ENCODE measurements around the gene IL2RG.

The IL2RG gene

DNA sequence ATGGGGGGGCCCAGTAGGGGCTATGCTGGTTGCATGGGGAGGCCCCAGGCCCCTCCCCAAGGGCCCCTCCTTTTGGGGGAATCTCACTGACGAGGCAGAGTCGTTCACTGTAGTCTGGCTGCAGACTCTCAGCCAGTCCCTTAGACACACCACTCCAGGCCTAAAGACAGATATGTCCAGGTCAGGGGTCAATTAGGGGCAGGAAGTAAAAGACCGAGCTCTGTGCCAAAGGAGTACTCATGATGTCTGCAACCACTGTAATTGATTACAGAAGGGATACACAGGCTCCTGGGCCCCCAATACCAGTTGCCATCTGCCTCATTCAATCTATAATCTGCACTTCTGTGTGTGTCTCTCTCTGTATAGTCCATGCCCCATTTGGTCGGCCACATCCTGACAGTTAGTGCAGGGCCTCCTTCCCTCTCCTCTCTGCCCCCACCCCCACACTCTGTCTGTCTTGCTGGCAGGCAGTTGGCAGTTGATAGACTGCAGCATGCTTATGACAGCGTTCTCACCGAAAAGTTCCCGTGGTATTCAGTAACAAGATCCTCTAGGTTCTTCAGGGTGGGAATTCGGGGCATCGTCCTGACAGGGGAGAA is 3.5 kb downstream of the IL2RG start:
- DNase-seq: no peak

DNA sequence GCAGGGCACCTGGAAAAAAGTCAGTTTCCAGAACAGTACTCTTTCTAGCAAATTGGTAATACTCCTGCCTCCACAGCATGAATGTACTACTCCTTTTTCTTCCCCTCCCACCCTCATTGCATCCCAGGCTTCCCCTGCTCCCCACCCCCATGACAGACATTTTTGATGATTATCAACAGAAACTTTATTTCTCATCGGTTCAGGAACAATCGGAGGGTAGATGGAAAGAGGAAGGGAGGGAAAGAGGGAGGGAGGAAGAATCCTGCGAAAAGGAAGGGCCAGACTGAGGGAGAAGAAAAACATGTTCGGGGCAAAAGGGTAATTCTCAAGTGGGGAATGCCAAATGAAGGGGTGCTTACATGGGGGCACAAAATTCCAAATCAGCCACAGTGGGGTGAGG is 4.1 kb downstream of the IL2RG start:
- DNase-seq: no peak

DNA sequence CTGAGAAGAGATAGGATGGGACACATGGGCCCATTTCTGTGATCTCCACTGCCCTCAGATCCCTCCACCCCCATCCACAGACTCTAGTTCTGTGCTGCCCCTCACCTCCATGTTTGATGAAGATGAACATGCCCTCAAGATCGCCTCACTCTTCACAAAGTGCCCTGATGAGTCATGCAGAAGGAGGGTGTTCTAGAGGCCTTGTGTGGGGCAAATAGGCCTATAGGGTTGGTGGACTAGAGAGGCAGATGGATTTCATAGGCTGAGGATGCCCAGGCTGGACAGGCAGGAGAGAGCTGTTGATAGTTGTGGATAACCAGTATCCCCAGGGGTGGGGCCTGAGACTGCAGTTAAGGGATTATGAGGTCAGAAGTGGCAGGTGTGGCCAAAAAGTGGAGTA is 5.0 kb downstream of the IL2RG start, which contains the start of gene CXorf65:
TSS of gene CXorf65 (minus strand) at position 314 of the 400 bp plus-strand sequence. CDS start at position 130, 184 bp downstream.
- DNase-seq: peak; percentile 8

DNA sequence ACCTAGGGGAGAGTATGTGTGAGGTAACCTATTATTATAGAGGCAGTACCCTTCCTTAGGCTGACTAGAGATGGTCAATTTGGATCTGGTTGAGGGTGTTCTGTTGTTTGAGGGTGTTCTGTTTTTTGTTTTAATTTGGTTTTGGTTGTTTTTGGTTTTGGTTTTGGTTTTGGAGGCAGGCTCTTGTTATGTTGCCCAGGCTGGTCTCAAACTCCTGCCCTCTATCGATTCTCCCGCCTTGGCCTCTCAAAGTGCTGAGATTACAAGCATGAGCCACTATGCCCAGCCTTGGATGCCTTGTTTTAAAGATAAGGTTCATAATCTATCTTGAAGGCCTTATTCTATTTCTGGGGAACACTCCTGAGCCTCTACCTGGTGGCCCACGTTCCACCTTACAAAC is 5.7 kb downstream of the IL2RG start:
- DNase-seq: no peak

DNA sequence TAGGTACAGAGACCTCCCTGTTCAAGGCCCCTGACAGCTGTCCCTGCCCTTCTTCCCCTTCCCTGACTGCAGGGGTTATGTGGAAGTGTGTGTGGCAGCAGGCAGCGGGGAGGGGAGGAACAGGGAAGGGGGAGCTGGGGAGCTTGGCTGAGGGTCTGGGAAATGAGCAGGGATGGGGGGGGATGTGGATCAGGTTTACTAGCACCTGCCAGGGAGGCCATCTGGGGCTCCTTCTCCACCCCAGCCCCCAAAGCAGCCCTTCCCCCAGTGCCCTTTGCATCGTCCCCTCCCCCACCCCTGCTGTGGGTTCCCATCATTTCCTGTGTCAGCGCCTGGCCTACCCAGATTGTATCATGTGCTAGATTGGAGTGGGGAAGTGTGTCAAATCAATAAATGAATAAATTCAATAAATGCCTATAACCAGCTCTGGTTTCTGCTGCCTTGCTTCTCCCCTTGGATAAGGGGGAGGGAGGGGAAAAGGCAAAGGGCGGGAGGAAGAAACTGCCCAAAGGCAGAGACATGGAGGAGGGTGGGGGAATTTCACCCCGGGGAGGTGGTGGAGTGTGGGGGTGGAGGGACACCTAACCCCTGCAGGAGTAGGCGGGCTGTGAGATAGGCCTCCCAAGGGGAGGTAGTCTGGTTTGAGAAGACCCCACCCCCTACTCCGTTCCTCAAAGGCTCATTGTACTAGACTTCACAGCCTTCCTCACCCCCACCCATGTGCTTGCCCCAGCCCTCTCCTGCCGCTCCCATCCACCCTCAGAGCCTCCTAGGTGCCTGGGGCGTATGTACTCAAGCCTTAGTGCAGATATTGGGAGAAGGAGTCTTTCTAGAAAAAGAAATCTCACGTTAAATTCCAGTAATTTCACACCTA is 8.0 kb downstream of the IL2RG start:
- peak; percentile 69 for DNase-seq

DNA sequence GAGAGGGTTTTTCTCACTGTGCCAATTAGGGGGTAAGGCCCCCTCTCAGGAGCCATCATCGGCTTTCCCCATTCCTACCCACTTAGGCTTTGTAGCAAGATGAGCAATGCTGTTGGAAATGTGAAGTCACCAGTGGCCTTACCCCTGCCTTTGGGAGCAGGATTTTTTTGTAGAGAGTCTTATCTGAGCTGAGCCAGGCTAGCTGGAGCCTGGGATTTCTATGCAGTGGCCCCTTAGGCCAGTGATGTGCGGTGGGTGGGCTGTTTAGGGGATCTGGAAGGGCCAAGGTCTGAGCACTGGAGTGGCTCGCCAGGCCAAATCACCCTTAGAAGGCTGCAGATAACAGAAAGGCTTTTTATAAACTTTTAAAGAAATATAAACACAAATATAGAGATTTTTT is 9.1 kb downstream of the IL2RG start:
- DNase-seq: no peak

DNA sequence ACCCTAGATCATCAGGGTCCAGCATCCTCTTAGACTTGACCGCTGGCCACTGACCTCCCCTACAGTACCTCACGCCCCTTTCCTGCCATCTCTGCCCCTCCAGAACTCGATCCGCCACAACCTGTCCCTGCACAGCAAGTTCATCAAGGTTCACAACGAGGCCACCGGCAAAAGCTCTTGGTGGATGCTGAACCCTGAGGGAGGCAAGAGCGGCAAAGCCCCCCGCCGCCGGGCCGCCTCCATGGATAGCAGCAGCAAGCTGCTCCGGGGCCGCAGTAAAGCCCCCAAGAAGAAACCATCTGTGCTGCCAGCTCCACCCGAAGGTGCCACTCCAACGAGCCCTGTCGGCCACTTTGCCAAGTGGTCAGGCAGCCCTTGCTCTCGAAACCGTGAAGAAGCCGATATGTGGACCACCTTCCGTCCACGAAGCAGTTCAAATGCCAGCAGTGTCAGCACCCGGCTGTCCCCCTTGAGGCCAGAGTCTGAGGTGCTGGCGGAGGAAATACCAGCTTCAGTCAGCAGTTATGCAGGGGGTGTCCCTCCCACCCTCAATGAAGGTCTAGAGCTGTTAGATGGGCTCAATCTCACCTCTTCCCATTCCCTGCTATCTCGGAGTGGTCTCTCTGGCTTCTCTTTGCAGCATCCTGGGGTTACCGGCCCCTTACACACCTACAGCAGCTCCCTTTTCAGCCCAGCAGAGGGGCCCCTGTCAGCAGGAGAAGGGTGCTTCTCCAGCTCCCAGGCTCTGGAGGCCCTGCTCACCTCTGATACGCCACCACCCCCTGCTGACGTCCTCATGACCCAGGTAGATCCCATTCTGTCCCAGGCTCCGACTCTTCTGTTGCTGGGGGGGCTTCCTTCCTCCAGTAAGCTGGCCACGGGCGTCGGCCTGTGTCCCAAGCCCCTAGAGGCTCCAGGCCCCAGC is 10.5 kb downstream of the IL2RG start:
- DNase-seq: no peak

DNA sequence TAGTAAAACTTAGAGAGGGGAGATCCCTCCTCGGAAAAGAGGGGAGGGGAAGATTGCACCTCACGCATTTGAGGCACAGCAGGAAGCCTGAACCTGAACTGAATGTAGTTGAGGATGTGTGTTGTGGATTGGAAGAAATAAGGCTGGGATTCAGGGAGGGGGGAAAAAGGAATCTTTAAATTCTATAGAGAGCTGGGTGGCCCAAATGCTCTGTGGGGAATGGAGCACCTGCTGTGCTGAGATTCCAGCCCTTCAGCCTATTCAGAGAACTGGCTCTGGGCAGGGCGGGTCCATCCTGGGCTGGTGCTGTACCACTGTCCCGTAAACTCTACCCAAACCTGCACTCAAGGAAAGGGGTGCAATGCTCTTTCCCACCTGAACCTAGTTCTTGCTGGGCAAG is 11.6 kb downstream of the IL2RG start:
- DNase-seq: no peak

DNA sequence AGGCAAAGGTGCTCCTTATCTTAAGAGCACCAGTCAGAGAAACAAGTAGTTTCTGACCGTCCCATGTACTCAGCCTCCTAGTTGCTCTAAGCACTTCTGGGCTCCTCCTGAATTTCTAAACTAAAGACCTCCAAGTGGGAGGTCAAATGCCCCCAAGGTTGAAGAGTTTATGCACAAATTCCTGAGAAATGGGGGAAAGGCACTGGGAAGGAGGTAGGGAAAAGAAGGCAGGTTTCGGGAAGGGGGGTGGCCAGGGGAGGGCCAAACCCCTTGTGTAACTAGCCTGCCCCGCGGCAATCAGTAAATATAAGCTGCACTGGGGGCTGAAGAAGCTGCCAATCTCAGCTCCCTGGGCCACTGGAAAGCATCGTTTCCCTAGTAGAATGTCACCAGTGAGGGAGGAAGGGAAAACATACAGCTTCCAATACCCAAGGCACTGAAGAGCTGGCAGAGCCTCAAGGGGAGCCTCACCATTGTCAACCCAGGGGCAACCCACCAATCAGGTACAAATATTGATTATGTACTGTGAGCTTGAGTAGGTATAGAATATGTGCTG is 12.3 kb downstream of the IL2RG start:
- no peak for DNase-seq

DNA sequence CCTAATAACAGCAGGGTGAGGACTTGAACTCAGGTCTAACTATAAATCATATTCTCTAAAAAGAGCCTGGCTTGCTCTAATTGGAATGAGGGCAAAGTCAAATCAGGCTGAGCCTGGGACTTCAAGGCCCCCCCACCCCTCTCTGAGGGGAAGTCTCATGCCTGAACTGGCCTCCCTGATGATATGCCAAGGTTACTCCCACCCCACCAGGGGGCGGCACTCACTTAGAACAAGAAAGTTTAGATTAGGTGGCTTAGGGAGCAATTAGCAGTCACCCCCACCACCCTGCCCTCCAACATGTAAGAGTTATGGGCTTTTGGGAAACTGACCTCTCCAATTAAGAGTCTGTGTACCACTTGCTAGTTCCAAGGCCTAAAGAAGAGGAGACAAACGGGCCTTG is 13.1 kb downstream of the IL2RG start:
- DNase-seq: peak; percentile 65

DNA sequence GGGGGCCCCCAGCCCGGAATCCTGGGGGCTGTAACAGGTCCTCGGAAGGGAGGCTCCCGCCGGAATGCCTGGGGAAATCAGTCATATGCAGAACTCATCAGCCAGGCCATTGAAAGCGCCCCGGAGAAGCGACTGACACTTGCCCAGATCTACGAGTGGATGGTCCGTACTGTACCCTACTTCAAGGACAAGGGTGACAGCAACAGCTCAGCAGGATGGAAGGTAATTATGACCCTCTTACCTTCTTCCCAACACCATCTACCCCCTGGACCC is 14.7 kb downstream of the IL2RG start:
- DNase-seq: no peak

DNA sequence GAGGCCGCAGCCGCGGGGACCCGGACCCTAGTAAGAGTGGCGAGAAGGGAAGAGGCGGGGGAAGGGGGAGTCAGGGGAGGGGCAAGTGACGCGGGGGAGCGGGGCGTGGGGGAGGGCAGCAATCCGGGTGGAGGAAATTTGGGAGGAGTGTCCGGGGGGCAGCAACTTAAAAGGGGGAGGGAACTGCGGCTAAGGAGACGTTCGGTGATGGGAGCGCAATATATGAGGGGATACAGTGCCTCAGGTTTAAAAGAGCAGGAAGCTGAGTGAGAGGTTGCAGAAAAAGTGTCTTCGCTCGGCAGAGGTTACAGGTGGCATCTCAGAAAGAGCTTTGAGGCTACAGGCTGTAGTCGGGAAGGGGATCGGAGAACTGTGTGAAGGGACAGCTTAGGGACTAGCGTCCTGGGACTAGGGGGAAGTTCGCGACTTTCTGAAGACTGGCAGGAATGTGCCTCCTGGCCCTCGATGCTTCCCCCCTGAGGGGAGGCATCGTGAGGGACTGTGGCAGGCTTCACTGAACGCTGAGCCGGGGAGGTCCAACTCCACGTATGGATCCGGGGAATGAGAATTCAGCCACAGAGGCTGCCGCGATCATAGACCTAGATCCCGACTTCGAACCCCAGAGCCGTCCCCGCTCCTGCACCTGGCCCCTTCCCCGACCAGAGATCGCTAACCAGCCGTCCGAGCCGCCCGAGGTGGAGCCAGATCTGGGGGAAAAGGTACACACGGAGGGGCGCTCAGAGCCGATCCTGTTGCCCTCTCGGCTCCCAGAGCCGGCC is 15.2 kb downstream of the IL2RG start:
- peak; percentile 59 for DNase-seq

DNA sequence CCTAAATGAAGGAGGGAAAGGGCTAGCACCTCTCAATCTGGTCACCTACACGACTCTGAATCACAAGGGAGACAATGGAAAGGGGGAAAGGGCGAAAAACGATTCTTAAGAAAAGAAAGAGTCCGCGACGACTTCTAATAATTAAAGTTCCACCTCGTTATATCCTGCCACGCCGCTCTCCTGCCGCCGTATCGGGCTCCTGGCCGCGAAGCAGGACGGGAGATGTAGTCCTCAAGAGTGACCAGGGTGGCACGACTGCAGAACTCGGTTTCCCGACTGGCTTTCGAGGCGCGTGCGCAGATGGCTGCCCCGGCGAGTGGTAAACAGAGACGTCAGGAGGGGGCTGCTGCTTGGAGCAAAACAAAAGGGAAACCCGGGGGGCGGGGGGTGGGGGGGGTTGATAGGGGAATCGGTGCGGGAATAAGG is 15.8 kb downstream of the IL2RG start, which contains the start of gene FOXO4:
TSS of gene FOXO4 (plus strand) at position 297 of the 426 bp plus-strand sequence. CDS start 678 bp downstream, outside the sequence.
- peak; percentile 78 for DNase-seq

DNA sequence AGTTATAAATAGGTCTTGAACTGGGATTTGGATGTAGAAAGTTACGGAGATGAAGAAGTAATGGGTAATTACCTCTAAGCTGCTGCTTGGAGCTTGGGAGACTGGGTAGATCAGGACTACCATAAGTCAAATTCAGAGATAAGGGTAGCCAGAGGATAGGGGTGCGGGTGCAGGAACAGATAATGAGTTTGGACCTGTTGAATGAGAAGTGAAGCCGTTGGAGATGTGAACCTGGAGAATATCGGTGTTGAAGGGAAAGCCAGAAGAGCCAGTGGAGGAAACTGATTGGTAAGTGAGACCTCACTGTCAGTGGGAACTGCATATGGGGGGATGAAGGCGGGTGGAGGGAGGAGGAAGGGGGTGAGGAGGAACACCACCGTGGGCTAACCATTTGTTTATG is 16.3 kb downstream of the IL2RG start:
- DNase-seq: no peak

DNA sequence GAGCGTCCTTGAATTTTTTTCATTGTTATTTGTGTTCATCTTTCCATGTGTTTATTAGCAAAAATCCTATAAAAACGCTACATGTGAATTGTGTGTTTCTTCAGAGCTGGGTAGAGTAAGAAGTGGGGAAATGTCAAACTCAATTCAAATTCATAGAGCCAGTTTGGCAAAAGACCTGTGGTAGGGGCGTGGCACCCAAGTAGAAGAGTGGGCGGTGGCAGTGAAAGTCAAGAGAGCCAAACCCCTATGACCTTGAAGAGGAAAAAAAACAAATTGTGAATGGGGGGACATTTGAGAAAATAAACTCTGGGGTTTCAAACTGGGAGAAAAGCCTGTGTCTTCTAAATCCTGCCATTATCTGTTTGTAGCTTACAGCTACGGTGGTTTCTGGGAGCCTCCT is 20.1 kb downstream of the IL2RG start:
- no peak for DNase-seq

DNA sequence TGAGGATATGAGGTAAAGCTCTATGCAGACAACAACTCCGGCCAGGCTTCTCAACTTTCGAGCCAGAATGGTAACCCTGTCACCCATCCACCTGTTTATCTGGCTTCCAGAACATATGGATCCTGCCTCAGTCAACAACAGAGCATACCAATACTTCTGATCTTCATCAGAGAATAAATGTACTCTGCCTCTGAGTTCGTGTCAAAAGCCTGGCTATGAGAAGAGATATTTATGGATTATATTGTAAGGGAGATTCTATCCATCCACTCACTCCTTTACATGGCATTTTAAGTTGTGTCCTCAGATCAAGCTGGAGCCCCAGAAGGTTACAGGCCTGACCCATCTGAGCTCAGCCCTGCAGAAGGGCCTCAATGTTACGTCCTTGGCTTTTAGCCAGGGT is 25.5 kb downstream of the IL2RG start:
- no peak for DNase-seq

DNA sequence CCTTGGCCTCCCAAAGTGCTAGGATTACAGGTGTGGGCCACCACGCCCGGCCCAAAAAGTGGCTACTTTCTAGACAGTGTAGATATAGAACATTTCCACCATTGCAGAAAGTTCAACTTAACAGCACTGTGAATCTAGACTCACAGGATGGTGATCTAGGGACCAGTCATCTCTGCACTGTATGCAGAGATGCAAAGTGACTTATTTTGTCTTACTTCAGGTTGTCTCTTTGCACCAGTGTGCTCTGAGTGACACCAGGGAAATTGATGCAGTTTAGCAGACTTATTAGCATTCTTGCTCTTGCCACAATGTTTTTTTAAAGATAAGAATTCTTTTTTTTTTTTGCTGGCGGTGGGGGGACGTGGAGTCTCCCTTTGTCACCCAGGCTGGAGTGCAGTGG is 28.6 kb downstream of the IL2RG start:
- no peak for DNase-seq

DNA sequence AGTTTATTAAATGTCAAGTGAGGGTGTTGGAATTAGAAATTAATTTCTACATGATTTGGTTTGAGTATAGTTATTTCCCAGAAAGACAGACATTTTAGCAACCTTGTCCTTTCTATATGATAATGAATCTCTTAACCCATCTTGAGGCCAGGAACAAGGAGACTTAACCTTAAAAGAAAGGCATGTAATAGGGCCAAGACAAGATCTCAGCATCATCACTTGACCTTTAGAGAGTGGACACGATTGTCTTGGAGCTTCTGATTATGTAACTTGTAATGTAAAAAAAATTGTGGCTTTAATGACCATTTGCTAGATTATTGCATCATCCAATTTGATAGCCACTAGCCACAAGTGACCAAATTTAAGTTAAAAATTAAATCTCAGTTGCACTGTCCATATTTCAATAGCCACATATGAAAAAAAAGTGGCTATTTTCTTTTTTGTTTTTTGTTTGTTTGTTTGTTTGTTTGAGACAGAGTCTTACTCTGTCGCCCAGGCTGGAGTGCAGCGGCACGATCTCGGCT is 29.2 kb downstream of the IL2RG start:
- no peak for DNase-seq

DNA sequence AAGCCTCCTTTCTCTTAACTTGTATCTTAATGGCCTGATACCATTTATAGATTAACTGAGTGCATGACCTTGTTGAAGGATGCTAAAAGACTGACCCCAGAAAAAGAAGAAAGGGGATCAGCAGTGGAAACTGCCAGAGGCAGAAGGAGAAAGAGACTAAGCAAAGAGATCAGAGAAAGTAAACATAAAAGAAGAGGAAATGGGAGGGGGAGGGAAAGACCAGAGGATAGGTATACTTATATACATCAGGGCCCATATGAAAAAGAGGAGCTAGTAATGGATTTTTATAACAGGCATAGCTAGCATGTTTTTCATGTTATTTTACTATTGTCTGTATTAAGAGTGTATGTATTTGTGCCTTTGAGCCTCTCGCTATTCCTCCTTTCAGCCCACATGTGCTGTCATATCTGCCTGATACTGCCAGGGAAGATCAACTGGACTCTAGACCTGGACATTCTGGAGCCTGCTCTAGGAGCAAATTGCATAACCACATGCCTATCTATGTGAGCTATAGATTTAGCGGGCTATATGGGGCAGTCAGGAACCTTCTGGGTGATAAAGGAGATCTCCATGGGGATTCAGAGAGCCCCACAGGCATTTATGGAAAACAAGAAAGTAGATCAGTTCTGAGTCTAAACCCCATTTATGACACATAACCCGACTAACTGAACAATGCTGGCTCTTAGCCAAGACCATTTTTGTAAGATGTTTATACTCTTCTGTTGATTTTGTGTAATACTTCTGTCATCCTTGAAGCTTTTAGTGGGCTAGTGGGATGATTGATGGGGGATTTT is 29.9 kb downstream of the IL2RG start:
- DNase-seq: no peak

DNA sequence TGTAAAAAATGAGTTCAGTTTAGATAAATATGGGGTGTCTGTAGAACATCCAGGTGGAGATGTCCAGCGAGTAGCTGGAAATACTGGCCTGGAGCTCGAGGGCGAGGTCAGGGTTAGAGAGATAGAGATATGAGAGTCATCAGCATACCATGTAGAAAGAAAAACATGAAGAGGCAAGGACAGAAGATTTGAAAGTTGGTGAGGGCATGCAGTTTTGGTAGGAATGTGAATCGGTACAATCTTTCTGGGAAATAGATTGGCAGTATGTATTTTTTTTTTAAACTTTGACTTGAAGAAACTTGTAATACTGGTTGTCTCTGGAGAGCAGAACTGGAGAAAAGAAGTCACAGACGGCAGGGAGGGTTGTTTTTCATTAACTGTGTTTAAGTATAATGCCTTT is 40.8 kb downstream of the IL2RG start:
- no peak for DNase-seq
